Jurkat, Clone E6-1 (cell line): ENCODE data around the gene MYO1A.
"Not testable (repeated sequence)": the region's sequence is repeated elsewhere in the genome, so short reads cannot be mapped to it uniquely, and the experiment has no call there.

Experiments
- DNase-seq: peaks from one replicate; pipeline ENCODE4 v3.0.0-alpha.2; 2011; ENCODE audit warnings: low read depth, low spot score
- H3K4me3 ChIP-seq: 2 replicates; pipeline ENCODE4 v1.5.1; 2011; ENCODE audit warnings: mild to moderate bottlenecking, low read length, control low read depth, moderate library complexity

Gene MYO1A

GRCh38 chr12:56985714-56986113 lies 64.2 kb downstream of the MYO1A start:
- DNase-seq, H3K4me3 ChIP-seq: not testable (repeated sequence)

- no peak overlapping the region for H3K4me3 ChIP-seq
- DNase-seq: no peak
Measured at GRCh38 chr12:56983386-56983785, 66.5 kb downstream of the MYO1A start.

- H3K4me3 ChIP-seq, DNase-seq: not testable (repeated sequence)
Measured at GRCh38 chr12:56982578-56983236, 67.2 kb downstream of the MYO1A start.

GRCh38 chr12:56980941-56981530 lies 68.9 kb downstream of the MYO1A start:
- no peak for DNase-seq
- H3K4me3 ChIP-seq: no peak overlapping the region

GRCh38 chr12:56980268-56980667 lies 69.7 kb downstream of the MYO1A start:
- DNase-seq: no peak
- no peak overlapping the region for H3K4me3 ChIP-seq

- DNase-seq: no peak
- H3K4me3 ChIP-seq: no peak overlapping the region
Measured at GRCh38 chr12:56979628-56980027, 70.3 kb downstream of the MYO1A start.
